GM19238 (cell line): ENCODE results near the gene OCEL1.
A peak's percentile ranks its signal among the peaks of the same experiment; 100 is the strongest.

Experiments used
- DNase-seq: peaks from one replicate; pipeline ENCODE4 v3.0.0; 2011; ENCODE audit warnings: low spot score; ENCODE audit not compliant: insufficient read length

Gene OCEL1

DNA sequence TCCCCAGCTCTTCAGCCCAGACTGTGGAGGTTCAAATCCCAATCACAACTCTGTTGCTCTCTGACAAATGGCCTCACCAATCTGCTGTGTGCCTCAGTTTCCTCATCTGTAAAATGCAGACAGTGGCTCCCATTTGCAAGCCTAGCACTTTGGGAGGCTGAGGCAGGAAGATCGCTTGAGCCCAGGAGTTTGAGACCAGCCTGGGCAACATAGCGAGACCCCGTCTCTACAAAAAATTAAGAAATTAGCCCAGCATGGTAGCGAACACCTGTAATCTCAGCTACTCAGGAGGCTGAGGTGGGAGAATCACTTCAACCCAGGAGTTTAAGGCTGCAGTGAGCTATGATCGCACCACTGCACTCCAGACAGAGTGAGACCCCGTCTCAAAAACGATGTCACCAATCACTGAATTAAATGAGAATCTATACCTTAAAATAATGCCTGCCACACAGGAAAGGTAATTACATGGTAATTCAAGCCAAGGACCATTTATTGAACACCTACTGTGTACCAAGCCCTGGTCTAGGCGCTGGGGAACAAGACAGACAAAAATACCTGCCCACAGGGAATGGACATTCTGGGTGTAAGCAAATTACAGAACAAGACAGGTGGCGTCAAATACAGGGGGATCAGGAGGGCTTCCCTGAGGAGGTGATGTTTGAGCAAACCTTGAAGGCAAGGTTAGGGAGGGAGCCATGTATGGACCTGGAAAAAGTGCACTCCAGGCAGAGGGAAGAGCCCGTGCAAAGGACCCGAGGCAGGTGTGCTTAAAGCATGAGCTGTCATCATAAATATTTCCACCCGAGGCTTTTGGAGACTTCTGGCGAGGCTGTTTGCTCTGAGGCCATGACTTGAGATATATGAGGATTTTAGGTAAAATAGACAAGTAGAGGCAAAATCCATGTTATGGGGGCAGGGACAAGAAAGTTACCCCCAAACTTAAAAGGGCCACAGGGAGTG lies 12.0 kb downstream of the OCEL1 start:
- no peak for DNase-seq

DNA sequence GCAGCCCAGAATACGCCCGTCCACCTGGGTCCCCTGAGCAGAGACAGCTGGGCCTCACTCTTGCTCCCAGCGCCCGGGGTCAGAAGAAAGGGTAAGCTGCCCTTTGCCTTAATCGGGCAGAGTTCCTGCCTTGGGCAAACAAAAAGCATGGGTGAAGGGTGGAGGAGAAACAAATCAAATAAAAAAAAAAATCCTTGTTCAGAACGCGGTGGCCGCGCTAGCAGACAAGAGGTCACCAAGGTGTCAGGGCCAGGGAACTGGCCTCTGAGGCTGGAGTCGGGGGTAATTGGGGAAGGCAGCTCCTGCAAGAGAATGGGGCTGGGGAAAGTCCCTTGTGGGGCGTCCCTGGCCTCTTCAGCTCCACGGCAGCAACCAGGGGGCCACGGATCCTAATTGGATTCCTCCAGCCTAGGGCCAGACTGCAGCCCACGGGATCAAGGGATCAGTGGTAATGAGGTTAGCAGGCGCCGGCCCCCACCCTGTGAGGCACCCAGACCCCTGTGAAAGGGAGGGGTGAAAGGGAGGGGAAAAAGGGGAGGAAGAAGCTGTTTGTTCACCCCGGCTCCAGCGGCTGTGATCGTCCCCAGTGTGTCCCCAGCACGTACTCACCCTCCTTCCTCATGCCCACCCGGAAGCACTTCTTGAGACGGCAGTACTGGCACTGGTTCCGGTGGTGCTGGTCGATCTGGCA lies 14.2 kb downstream of the OCEL1 start:
- no peak for DNase-seq

DNA sequence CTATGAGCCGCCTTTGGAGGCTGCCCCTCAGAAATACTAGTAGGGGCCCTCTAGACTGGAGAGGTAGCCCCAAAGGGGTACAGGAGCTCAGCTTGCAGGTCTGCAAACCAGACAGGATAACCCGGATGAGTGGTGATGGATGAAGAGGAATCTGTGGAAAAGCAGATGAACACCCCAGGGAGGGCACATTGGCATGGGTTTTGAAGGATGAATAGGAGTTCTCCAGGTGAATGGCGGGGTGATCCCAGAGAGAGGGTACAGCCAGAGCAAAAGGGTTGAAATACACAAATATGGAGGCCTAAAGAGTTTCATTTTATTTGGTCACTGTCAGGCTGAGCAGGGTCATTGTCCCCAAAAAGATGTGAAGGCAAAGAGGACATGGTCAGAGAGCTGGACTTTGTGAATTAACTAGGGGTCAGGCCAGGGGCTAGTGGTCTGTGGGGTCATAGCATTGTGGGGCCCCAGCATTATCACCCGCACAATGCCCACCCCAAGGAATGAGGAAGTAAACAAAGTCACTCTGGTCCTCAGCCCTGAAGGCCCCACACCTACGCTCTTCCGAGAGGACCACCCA lies 14.9 kb downstream of the OCEL1 start:
- DNase-seq, result no peak

DNA sequence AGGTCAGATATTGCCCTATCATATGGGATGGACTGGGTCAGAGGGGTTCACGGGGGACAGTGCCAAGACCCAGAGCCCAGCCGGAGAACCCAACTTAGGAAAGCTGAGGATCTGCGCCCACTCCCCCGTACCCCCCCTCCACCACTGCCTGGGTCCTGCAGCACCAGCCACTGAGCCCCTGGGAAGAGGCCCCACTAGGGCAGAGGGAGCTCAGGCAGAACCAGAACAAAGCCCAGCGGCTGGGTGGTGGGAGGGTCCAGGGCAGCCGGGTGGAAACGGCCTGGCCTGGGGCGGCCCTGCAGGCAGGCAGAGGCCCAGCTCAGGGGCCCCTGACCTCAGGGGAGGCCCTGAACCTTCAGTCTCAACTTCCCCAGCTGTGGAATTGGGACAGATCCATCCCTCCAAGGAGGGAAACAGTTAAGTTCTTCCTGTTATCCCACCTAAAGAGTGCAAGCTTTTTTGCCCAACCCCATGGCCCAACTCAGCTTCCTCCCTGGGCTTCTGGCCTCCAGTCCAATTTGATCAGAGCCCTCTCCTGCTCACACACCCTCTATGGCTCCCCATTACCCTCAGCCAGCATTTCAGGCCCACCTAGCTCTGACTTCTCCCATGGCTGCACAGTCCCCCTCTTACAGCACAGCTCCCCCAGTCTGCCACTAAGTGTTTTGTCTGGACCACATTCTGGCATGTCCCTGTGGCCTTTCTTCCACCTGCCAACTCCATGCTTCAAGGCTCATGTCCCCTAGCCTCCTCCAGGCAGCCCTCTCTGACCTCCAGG lies 16.6 kb downstream of the OCEL1 start:
- DNase-seq, result no peak

DNA sequence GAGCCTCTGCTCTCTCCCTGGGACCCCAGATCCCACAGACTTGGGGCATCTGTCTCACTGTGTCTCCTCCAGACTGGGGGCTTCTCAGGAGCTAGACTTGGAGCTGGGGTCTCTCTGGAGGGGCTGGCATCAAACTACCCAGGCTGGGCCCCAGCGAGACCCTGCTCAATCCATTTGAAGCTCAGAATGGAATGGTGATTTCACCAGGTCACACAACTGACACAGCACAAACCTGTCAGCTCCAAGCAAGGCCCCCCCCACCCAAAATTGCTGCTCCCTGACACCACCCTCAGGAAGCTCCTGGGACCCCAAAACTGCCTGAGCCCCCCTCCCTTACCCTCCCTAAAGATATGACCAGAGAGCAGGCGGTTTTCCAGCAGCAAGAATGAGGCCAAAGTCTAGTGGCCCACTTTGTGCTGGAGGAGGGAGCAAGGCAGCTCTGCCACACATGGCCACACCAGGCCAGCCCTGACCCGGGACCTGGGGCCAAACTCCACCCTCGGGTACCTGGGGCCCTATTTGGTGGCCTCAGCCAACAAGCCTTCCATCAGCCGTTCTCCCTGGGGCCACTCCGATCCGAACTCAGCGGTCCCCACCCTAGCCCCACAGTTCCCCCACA lies 17.3 kb downstream of the OCEL1 start:
- no peak for DNase-seq

DNA sequence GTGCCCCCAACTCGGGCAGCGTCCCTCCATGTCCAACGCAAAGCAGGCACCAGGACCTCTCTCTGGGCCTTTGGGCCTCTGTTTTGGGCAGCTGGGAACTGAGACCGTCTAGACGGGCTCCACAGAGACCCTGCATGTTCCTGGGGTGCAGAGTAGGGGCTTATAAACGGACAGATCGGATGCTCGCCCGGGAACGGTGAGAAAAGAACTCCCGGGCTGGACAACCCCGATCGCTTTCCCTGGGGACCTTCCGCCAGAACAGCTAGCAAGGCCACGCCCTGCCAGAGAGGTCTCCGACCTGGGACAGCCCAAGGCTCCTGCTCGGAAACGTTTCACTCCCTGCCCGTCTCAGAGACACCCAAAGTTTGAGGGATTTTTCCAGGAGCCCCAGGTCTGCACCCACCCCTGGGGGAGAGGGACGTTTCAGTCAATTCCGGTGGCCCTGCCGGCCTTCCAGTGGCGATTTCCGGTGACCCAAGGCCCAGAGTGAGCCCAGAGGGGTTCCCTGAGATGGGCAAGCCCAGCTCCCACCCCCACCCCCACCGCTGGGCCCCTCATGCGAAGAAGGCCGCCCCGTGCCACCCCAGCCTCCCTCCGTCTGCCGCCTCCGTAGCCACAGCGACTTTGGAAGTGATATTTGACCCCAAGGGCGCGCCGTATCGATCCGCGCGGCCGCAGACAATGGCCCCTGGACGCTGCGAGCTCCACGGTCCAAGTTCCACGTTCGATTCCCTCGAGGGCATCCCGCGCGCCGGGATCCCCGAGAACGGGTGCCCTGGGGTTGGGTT lies 18.0 kb downstream of the OCEL1 start:
- no peak for DNase-seq

DNA sequence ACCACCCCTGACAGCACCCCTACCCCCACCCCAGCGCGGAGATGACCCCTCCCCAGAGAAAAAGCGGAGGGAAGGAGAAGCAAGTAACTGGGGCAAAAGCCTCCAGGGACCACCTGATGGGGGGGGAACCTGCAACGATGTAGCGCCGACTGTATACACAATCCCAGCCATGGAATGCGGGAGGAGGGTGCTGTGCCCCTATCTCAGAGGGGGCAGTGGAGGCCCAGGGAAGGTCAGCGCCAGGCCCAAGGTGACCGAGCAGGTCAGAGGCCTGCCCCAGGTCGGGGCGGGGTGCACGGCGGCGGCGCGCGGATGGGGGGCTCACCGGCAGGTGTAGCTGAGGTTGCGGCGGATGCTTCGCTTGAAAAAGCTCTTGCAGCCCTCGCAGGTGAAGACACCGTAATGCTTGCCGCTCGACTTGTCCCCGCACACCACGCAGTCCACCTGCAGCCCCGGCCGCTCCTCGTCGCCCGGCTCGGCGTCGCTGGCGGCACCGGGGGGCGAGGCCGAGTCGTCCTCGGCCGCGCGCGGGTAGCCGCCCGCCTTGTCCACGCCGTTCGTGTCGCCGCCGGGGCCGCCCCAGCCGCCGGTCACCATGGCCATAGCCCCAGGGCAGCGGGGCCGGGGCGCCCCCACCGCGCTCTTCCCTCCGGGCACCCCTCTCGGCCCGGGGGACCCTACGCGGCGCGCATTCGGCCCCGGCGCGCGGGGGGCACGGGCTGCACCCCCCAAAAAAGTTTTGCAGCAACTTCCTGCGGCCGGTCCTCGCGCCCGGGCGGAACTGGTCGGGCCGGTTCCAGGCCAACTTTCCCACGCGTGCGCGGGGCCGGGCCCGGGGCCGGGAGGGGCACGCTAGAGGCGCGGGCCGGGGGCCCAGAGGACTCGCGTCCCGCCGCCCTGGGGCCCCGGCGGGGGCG lies 18.9 kb downstream of the OCEL1 start:
- no peak for DNase-seq

DNA sequence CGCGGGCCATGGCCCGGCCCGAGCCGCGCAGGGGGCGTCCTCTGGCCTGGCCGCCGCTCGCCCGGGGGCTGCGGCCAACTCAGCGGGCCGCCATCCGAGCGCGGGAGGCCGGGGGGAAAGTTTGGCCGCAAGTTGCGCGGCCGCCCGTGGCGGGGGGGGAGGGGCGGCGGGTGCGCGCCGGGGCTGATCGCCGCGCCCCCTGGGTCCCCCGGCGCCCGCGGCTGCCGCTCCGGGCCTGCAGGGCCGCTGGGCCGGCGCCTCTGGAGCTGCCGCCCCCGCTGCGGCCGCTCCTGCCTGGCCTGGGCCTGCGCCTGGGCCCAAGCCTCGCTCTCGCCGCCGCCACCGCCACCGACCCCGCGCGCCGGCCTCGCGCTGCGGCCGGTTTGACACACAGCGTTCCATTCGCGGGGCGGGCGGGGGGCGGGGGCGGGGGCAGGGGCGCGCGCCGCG lies 19.5 kb downstream of the OCEL1 start, which contains the start of gene NR2F6:
NR2F6 (minus strand) TSS at position 385 of the 450 bp plus-strand sequence. CDS start 699 bp downstream, outside the sequence.
- peak; percentile 63 for DNase-seq

DNA sequence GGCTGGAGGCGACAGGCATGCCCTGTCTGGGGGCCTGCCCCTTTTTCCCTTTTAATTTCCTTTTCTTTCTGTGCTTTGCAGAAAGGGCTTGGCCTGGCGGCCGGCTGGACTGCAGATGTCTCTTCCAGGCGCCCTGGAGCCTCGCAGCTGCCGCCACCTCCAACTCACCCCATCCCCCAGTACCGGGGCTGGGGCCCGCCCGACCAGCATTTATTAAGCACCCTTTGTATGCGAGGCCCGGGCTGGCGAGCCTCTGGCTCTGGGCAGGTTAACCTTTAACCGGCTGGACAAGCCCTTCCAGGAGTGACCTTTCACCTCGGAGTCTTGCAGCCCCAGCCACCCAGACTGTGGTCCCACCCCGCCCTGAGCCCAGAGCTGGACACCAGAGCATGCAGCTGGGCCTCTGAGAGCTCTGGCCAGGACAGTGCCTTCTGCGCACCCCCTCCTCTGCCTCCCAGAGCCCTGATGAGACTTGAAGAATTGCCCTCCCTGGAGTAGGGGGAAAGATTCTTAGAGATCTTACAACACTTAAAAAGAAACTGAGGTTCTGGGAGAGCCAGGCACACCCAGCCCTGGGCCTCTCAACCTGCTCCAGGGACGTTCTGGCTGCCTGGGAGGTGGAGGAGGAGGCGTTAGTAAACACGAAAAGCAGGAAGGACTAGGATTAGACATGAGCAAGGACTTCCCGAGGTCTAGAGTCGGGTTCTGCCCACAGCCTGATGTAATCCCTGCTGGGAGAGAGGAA lies 20.8 kb downstream of the OCEL1 start:
- no peak for DNase-seq

DNA sequence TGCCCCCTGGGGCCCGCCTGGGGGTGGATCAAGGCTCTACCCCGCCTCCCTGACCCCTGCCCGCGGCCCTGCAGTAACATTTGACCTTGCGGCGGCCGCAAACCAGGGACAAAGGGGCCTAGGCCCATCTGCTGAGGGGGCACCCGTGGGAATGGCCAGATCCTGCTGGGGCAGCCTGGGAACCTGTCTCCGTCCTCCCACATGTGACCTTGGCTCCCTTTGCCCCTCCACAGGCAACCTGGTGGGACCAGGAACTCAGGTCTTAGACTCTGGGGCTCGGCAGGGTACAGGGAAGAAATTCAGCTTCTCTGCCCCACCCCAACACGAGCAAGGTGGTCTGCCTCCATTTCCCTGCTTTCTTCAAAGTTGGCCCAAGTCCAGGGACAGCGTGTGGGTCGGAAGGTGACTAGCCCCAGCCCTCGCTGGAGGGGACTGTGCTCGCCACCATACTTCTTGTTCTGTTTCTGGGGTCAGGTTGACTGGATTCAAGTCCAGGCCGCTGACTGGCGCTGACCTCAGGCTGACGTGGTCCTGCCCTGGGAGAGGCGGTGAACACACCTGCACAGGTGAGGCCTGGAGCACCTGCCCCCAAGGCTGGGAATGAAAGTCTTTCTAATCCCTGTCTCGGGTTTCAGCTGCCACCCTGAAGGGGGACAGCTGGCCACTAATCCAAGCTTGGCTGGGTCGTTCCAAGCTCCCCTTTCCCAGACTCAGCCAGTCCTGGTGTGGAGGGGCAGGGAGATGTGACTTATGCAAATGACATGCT lies 22.2 kb downstream of the OCEL1 start:
- no peak for DNase-seq

DNA sequence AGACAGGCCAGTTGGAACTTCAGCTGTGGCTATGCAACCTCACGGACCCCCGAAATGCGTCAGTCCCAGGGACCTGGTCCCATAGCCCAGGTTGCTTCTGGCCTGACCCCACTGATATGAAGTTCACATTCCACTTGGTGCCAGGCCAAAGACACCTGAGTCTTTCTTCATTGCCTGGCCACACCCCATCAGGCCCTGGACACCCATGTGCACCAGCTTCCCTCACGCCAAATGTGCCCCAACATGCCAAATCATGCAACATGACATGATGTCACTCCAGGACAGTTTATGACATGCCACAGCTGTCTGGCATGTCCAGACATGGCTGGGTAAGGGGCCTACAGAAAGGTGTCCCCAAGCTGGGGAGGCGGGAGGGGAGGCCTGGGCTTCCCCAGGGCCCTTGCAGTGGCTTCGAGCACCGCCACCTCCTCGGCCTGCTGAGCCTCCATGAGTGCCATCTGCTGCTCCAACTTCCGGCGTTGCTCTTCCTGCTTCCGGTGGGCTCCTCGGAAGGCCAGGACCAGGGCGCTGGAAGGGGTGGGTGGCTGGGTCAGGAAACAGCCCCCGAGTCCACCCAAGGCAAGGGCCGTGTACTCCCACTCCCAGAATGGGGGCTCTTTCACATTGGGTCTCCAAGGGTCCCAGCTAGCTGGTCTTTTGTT lies 24.0 kb downstream of the OCEL1 start:
- DNase-seq, result no peak

DNA sequence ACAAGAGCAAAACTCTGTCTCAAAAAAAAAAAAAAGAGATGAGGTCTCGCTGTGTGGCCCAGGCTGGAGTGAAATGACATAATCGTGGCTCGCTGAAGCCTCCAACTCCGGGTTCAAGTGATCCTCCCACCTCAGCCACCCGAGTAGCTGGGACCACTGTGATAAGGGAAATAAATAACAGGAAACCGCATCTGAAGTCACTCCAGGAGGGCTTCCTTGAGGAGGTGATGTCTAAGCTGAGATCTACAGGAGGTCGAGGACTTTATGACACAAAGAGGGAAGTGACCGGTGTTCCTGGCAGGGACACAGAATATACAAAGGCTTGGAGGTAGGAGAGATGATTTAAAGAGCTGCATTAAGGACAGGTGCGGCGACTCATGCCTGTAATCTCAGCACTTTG lies 28.6 kb downstream of the OCEL1 start:
- DNase-seq, result no peak

DNA sequence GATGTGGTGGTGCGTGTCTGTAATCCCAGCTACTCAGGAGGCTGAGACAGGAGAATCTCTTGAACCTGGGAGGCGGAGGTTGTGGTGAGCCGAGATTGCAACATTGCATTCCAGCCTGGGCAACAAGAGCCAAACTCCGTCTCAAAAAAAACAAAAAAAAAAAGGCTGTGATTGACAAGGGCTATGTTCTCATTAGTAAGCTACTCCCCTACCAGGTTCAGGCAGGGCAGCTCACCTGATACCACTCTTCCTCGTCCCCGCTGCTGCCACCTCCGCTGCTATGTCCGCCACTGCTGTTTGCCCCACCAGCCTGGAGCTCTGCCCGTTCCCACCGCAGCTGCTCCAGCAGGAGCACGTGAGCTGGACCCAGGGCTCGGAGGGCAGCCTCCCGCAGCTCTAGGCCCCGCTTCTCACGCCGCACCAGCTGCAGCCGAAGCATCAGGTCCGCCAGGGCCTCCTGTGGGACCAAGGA lies 29.2 kb downstream of the OCEL1 start:
- no peak for DNase-seq

DNA sequence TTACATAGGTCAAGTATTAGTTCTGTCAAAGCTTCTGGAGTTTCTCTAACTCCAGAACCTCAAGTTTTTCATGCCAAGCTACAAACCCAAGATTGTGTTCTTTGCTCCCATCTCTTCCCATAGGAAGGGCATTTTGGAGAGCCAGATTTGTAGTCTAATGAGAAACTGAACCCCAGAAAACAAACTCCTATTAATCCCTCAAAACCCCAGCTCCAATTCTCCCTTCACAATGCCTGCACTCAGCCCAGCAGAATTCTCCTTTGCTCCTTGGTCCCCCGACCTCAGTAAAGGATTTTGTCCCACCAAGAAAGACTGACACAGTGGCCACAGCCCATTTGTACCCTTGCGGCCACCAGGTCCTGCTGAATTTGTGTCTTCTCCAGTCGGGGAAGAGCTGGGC lies 30.1 kb downstream of the OCEL1 start:
- no peak for DNase-seq

DNA sequence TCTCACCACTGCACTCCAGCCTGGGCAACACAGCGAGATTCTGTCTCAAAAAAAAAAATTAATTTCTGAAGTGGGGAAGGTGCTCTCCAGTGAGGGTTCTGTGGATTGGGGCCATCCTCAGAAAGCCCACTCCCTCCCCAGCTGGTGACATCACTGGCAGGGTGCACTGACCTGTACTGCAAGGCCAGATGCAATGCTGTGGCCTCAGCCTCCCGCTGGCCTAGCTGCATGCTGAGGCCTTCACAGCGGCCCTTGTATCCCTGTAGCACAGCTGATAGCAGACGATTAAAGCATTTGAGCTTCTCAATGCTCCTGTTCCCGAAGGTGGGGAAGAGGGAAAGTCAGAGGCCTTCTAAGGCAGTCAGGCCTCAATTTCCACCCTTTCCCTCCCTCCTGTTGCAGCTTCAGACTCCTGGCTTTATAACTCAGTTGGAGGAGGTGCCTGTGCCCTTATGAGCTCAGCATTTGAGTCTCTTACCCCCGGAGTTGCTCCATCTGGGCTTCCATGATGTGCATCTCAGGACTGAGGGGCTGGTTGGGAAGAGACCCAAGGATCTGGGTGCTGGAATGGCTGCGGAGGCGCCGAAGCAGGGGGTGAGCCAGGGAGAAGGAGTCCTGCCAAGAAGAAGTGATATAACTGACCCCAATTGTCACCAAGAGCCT lies 33.2 kb downstream of the OCEL1 start:
- no peak for DNase-seq

DNA sequence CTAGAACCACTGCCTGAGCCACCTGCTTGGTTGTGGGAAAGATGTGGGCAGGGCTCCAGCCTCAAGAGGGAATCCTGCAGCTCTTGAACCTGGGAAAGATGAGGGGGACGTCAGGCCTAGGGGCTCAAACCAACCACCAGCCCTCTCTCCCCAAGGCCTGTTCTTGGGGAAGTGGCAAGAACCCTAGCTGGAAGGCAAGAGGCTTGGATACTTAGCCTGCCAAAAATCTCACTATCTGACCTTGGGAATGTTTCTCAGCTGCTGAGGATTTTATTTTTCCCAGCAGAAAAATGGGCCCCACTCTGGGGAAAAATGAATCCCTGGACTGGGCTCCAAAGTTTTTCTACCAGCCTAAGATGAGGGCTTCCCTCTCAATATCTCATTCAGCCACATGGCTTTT lies 33.9 kb downstream of the OCEL1 start:
- DNase-seq, result no peak
